Stimulated activated naive CD4-positive, alpha-beta T cell treated with Interleukin-2 at 50 U/mL for 16 hours (primary cell): ENCODE results near the gene SNIP1.
"Not testable (repeated sequence)": the region's sequence is repeated elsewhere in the genome, so short reads cannot be mapped to it uniquely, and the experiment has no call there.

ENCODE experiments used
- DNase-seq: peaks from one replicate; lab custom pipeline; 2025; lab: John Stamatoyannopoulos, UW

The SNIP1 gene

DNA sequence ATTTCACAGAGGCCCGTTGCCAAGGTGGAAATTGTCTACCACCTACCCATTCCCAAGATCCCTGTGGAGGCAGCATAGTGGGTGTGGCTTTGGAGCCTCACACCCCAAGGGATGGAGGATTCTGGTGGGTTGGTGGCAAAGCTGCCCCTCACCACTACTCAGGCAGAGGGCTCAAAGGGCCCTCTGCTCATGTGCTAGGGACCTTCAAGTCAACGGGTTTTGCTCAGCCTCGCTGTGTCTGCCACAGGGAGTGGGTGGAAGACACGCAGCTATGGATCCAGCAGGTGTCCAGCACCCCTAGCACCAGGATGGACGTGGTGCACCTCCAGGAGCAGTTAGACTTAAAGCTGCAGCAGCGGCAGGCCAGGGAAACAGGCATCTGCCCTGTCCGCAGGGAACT, 5.0 kb upstream of the SNIP1 start:
- DNase-seq = no peak

DNA sequence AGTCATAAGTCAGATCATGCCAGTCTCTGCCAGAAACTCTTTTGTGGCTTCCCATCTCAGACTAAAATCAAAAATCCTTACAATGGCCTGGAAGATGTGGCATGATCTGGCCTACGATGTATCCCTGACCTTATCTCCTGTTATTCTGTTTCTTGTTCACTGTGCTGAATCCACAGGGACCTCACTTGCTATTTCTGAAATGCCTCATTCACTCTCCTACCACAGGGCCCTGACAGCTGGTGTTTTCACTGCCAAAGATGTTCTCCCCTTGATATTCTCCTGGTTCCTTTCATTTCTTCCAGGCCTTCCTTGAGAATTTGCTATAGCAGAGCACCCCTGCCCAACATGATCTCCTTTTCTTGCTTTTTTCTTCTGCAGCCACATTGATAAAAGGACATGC, 4.3 kb upstream of the SNIP1 start:
- no peak for DNase-seq

DNA sequence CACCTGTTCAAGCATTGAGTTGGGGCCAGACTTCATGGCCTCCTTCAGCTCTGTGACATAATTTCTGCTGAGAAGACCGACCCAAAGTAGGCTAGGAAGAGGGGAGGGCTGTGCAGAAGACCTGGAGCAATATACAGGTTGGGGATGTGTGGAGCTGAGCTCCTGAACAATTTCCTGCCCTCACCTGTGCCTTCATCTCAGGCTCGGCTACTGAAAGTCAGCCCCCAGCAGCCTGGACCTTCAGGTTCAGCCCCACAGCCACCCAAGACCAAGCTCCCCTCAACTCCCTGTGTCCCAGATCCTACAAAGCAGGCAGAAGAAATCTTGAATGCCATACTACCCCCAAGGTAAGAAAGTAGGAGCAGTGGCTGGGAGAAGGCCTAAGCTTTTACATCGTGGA, 3.3 kb upstream of the SNIP1 start:
- no peak for DNase-seq

DNA sequence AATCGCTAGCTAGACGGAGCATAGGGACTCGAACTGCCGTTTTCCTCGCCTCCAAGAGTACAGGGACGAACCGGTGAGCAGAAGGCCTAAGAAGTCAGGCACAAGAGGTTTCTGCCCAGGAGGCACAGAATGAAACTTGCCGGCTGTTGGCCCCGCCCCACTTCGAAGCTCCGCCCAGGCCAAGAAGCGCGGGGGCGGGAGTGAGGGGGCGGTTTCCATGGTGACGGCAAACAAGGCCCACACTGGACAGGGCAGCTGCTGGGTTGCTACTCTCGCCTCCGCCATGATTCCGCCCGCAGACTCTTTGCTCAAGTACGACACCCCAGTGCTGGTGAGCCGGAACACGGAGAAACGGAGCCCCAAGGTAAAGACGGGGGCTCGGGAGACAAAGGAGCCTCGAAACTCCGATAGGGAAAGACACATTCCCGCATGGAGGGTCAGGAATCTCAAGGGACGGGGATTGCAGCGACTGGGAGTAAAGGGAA, 2.7 kb upstream of the SNIP1 start, which contains the start of gene DNALI1:
Gene DNALI1 (plus strand): TSS at position 229 of the 485 bp plus-strand sequence. CDS start 55 bp downstream, at position 284.
- no peak for DNase-seq

DNA sequence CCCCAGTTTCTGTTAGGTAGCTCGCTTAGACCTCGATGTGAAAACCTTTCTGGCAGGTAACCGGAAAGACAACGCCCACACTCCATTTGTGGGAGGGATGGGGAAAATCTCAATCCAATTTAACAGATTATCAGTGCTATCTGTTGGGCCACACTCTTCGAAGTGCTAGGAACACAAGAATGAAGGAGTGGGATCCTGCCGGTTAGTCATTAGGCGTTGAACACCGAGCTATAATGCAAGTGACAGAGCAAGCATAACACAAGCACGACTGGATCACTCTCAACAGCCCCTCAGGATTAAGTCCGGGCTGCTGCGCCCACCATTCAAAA, 531 bp downstream of the SNIP1 start:
- DNase-seq = no peak

DNA sequence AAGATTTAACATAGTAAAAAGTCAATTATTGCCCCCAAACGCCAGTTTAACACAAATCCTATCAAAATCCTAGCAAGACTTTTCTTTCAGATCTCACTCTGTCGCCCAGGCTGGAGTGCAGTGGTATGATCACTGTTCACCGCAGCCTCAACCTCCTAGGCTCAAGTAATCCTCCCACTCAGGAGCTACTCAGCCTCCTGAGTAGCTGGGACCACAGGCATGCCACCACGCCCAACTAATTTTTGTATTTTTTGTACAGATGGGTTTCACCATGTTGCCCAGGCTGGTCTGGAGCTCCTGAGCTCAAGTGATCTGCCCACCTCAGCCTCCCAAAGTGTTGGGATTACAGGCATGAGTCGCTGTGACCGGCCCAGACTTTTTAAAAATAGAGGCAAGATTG, 4.8 kb downstream of the SNIP1 start:
- no peak for DNase-seq

DNA sequence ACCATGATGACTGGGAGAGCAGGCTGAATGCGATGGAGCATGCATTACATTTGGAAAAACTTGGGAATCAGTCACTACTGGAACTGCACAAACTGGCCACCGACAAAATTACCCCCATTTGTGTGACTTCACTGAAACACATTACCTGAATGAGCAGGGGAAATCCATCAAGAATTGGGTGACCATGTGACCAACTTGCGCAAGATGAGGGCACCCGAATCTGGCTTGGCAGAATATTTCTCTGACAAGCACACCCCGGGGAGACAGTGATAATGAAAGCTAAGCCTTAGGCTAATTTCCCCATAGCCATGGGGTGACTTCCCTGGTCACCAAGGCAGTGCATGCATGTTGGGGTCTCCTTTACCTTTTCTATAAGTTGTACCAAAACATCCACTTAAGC, 9.1 kb downstream of the SNIP1 start:
- no peak for DNase-seq

DNA sequence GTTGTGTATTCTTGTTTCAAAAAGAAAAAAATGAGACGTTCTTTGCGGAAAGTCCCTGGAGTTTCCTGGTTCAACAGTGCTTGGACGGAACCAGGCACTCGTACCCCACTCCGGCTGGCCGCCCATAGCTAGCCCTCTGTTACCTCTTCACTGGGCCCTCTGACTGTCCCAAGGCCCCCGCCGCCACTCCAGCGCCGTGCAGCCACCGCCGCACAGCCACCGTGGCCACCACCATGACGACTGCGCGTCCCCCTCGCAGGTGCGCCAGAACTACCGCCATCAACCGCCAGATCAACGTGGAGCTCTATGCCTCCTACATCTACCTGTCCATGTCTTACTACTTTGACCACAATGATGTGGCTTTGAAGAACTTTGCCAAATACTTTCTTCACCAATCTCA, 9.6 kb downstream of the SNIP1 start:
- DNase-seq = no peak

DNA sequence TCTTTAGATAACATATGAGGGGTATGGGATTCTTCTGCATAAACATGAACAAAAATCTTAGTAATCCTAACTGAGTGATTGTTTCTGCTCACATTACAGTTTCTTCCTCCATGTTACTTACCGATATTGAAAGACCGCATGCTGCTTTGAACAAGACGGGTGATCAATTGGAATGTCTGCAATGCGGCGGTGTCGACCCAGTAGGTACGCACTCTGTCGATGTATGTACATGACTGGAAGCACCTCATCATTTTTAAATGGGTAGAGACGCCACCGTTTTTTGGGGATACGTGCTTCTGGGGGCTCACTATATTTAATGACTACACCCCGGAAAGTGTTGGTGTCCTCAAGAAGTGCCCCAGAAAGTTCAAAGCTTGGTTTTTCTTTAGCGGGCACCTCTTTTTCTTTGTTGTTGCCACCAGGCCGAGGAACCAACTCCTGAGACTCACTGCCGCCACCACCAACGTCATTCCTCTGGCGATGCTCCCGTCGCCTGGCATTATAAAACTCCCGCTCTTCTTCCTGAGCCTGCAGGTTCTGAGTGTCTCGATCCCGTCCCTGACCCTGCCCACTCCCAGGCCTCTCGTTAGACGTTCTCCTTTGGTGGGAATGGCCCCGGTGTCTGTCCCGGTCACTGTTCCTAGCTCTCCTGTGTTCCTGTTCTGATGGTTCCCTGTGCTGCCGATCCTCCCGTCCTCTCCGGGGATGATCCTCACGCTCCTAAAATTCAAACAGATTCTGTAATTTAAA, 13.9 kb downstream of the SNIP1 start:
- DNase-seq = no peak

DNA sequence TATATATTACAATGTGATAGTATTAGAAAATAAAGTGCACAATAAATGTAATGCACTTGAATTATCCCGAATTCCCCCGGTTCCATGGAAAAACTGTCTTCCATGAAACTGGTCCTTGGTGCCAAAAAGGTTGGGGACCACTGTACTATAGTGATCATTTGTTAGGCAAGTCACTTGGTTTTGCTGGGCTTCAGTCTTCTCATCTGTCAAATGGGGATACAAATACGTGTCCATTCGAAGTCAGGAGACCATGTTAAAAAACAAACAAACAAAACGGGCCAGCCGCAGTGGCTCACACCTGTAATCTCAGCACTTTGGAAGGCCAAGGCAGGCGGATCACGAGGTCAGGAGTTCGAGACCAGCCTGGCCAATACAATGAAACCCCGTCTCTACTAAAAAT, 14.9 kb downstream of the SNIP1 start:
- not testable (repeated sequence) for DNase-seq

DNA sequence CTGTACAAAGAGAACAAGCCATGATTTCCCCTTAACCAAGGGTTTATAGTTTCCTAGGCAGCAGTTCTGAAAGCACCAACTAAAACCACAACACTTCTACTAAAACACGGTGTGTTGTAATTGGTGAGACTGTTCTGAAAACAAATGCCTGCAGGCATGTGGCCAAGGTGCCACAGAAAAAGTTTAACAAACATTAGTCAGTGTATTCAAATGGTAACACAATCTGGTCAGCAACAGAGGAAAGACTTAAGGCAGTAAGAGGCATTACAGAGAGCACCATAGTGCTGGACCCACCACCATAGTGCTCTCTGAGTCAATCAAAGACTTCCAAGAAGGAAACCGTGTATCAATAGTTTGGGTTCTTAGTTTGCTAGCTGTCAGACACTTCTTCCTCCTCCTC, 16.7 kb downstream of the SNIP1 start:
- DNase-seq = no peak

DNA sequence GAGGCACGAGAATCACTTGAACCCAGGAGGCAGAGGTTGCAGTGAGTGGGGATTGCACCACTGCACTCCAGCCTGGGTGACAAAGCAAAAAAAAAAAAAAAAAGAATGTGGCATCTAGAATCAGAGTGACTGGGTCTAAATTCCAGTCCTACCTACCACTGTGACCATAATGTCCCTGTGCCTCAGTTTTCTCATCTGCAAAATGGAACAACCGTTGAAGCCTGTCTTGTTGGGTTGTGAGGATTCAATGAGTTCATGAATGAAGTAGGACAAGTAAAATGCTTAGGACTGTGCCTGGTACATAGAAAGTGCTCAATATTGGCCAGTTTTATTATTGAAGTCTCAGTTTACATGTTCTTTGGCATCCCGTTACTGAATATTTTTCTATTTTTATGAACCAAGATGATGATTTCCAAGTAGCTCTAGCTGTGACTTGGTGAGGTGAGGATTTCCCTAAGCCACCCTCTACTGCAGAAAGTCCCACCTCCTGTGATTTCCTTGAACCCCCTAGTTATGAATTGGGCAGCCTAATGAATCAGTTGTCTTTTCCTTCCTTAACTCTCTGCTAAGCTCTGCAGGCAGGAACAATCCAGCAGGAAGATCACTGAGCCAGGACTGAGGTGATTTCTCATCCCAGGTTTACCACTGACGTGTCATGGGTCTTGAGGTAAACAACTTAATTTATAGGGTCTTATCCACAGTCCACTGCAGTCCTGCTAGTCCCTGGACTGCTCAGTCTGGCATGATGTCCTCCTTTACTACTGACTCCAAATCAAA, 20.6 kb downstream of the SNIP1 start:
- DNase-seq = no peak

DNA sequence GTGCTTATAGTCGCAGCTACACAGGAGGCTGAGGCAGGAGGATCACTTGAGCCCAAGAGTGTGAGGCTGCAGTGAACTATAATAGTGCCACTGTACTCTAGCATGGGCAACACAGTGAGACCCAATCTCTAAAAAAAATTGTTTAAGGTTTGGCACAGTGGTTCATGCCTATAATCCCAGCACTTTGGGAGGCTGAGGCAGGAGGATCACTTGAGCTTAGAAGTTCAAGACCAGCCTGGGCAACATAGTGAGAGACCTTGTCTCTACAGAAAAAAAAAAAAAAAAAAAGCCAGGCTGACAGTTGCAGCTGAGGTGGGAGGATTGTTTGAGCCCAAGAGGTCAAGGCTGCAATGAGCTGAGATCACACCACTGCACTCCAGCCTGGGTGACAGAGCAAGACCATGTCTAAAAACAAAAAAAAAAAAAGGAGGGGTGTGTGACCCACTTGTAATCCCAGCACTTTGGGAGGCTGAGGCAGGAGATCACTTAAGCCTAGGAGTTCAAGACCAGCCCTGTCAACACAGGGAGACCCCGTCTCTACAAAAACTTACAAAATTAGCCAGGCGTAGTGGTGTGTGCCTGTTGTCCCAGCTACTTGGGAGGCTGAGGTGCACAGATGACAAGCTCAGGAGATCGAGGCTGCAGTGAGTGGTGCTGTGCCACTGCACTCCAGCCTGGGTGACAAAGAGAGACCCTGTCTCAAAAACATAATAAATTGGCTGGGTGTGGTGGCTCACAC, 21.5 kb downstream of the SNIP1 start:
- not testable (repeated sequence) for DNase-seq

DNA sequence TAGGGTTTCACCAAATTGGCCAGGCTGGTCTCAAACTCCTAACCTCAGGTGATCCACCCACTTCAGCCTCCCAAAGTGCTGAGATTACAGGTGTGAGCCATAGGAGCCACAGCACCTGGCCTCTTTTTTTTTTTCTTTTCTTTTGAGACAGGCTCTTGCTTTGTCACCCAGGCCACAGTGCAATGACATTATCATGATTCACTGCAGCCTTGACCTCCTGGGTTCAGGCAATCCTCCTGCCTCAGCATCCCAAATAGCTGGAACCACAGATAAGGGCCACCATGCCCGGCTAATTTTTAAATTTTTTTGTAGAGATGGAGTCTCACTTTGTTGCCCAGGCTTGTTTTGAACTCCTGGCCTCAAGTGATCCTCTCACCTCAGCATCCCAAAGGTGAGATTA, 24.2 kb downstream of the SNIP1 start:
- DNase-seq = not testable (repeated sequence)

DNA sequence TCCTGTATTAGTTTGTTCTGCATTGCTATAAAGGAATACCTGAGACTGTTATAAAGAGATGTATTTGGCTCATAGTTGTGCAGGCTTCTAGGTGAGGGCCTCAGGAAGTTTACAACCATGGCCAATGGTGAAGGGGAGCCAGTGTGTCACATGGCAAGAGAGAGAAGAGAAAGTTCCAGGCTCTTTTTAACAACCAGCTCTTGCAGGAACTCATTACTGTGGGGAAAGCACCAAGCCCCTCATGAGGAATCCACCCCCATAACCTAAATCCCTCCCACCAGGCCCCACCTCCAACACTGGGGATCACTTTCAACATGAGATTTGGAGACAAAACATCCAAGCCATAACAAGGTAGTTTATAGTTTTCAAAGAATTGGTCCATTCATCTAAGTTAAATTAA, 34.5 kb downstream of the SNIP1 start:
- no peak for DNase-seq

DNA sequence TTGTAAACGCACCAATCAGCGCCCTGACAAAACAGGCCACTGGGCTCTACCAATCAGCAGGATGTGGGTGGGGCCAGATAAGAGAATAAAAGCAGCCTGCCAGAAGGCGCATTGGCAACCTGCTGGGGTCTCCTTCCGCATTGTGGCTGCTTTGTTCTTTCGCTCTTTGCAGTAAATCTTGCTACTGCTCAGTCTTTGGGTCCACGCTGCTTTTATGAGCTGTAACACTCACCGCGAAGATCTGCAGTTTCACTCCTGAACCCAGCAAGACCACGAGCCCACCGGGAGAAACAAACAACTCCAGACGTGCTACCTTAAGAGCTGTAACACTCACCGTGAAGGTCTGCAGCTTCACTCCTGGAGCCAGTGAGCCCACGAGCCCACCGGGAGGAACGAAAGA, 35.2 kb downstream of the SNIP1 start:
- peak; percentile 19 for DNase-seq

DNA sequence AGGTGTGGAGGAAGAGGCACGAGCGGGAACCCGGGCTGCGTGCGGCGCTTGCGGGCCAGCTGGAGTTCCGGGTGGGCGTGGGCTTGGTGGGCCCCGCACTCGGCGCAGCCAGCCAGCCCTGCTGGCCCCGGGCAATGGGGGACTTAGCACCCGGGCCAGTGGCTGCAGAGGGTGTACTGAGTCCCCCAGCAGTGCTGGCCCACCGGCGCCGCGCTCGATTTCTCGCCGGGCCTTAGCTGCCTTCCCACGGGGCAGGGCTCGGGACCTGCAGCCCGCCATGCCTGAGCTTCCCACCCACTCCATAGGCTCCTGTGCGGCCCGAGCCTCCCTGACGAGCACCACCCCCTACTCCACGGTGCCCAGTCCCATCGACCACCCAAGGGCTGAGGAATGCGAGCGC, 35.9 kb downstream of the SNIP1 start:
- DNase-seq = not testable (repeated sequence)

DNA sequence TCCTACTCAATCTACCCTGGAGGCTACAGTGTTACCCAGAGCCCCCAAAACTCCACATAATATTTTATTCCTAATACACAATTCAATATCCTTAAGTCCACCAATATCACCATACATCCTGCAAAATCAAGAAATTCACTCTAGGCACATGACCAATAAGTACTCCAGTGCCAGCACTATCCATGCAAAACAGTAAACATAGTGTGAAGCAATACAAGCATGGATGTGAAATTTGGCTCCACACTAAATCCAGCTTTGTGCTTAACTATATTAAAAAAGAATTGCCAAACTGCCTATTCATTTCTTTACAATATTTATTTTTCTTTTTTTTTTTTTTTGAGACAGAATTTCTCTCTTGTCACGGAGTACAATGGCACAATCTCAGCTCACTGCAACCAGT, 36.5 kb downstream of the SNIP1 start:
- no peak for DNase-seq

DNA sequence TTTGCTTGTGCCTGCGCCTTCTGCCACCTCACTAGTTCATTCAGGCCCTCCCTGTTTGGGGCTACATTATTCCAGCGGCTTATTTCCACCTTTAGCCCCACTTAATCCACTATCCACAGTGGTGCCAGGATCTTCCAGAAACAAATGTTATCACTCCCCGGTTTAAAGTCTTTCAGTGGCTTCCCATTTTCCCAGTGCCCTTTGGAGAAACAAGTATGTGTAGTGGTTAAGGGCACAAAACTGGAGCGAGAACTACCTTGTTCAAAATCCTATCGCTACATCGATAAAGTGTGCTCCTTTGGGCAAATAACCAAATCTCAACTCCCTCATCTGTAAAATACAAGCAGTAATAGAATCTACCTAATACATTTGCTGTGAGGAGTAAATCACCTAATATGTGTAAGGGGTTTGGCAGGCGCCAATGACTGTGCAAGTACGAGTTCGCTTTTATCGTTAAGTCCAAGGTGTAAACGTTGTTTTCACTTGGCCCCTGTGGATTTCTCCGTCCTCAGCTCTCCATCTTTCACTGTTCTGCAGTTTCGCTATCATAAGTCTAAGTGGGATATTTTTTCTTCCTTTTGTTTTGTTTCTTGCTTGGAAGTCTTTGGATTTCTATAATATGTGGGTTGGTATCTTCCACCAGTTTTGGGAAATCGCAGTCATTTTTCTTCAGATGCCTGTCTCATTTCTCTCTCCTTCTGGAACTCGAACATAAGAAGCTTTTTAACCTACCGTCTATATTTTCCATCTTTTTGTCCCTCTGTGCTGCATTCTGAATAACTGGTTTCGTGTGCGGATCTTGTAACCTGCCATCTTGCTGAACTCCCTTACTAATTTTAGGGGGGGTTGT, 38.7 kb downstream of the SNIP1 start:
- no peak for DNase-seq

DNA sequence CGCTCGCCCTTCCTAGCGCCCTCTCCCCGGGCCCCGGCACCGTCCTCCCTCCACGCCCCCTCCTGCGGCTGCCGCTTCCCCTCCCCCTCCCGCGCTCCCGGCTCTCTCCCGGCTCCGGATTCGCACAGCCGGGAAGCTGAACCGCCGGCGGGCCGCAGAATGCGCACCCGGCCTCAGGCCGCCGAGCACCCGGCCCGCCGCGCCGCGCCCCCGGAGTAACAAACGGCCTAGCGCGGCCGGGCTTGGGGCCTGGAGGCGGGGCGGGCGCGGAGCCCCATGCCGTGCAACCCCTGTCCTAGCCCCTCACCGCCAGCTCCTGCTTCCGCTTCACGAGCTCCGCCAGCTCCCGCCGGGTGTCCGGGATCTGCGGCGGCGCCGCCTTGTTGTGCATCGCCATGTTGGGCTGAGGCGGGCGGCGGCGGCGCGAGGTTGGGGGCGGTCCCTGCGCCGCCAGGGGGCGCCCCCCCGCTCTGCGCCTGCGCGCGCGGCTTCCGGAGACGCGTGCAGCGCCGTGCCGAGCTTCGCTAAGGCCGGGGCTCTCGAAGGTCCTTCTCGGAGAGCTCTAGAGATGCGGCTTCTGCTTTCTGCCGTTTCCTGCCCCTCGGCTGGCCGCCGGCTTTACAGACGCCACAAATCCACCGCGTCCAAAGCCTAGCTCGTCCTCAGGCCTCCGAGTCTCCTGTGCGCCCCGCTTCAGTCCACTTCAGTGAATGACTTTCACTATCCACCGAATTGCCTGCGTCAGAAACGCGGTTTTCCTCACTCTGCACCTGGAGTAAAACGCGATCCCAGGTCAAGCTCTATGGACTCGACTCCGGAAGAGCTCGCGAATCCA, 39.5 kb downstream of the SNIP1 start, which contains the start of gene MEAF6:
Gene MEAF6 (minus strand): TSS at position 417 of the 835 bp plus-strand sequence. CDS start 20 bp downstream, at position 397.
- DNase-seq = peak; percentile 75
